ENCODE results near the gene DYSF.

DNA sequence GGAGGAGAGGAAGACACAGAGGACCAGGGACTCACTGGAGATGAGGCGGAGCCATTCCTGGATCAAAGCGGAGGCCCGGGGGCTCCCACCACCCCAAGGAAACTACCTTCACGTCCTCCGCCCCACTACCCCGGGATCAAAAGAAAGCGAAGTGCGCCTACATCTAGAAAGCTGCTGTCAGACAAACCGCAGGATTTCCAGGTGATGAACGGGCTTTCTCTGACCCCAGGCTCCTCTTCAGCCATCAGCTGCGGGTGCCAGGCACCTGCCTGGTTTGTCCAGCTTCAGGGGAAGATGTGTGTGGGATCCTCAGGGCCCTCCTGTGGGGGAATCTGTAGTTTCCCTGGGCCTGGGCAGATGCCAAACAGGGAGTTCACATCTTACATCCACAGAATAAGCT, 60.4 kb downstream of the DYSF start:
- TF ChIP-seq EP300 (IDR thresholded peaks at IDR 0.05) (no peak), POLR2A (IDR thresholded peaks at IDR 0.05) (no peak), CTCF (IDR thresholded peaks at IDR 0.05) (no peak)
